DOHH2 (cell line): ENCODE data around the gene ZMIZ2.

Experiments
- H3F3A ChIP-seq: fragments of 200-600 bp; sonication (generic), shearing (Covaris generic); 2 replicates; pipeline ENCODE4 v1.6.0; 2016; ENCODE audit warnings: antibody characterized with exemption, mild to moderate bottlenecking; ENCODE audit not compliant: control insufficient read depth, insufficient read depth
- H3K27ac ChIP-seq: fragments of 200-600 bp; sonication (generic); 2 replicates; pipeline ENCODE4 v1.5.1; 2014; ENCODE audit warnings: low read depth, mild to moderate bottlenecking, low read length, moderate library complexity
- H3K27me3 ChIP-seq: fragments of 200-600 bp; sonication (generic); 2 replicates; pipeline ENCODE4 v1.6.1; 2014; ENCODE audit warnings: mild to moderate bottlenecking, low read length, mixed read lengths; ENCODE audit not compliant: control insufficient read depth
- H3K36me3 ChIP-seq: fragments of 200-600 bp; sonication (generic); 2 replicates; pipeline ENCODE4 v1.6.1; 2014; ENCODE audit warnings: mild to moderate bottlenecking, low read length, moderate library complexity, mixed read lengths; ENCODE audit not compliant: control insufficient read depth
- H3K4me1 ChIP-seq: fragments of 200-600 bp; sonication (generic); 2 replicates; pipeline ENCODE4 v1.6.1; 2014; ENCODE audit warnings: mild to moderate bottlenecking, low read length, mixed read lengths; ENCODE audit not compliant: control insufficient read depth
- H3K4me2 ChIP-seq: fragments of 200-600 bp; sonication (generic); 2 replicates; pipeline ENCODE4 v1.6.0; 2014; ENCODE audit warnings: mild to moderate bottlenecking, low read length, moderate library complexity
- H3K4me3 ChIP-seq: fragments of 200-600 bp; sonication (generic); 2 replicates; pipeline ENCODE4 v1.5.1; 2014; ENCODE audit warnings: mild to moderate bottlenecking, low read length, mixed read lengths
- H3K79me2 ChIP-seq: fragments of 200-600 bp; sonication (generic); 2 replicates; pipeline ENCODE4 v1.6.1; 2014; ENCODE audit warnings: mild to moderate bottlenecking, low read length, mixed read lengths; ENCODE audit not compliant: control insufficient read depth
- H3K9me2 ChIP-seq: fragments of 200-600 bp; sonication (generic); replicated peaks from 2 replicates; pipeline ENCODE4 v1.6.1; 2014; ENCODE audit warnings: mild to moderate bottlenecking, low read length, mixed read lengths; ENCODE audit not compliant: control insufficient read depth
- H3K9me3 ChIP-seq: fragments of 200-600 bp; sonication (generic); 2 replicates; pipeline ENCODE4 v1.6.1; 2014; ENCODE audit warnings: antibody characterized with exemption, low read length, mixed read lengths; ENCODE audit not compliant: control insufficient read depth, insufficient read depth
- H4K20me1 ChIP-seq: fragments of 200-600 bp; sonication (generic); 2 replicates; pipeline ENCODE4 v1.6.0; 2014; ENCODE audit warnings: low read depth, mild to moderate bottlenecking, antibody characterized with exemption, low read length, moderate library complexity; ENCODE audit not compliant: control insufficient read depth, insufficient read depth
- CTCF ChIP-seq: fragments of 200-600 bp; sonication (generic); IDR thresholded peaks from one replicate; pipeline ENCODE4 v1.5.1; 2014; ENCODE audit warnings: antibody characterized with exemption, mild to moderate bottlenecking, low read depth, low read length; ENCODE audit not compliant: poor library complexity, severe bottlenecking
- EZH2phosphoT487 ChIP-seq: fragments of 200-600 bp; sonication (generic); IDR thresholded peaks from 2 replicates; pipeline ENCODE4 v1.6.1; 2017; ENCODE audit warnings: borderline replicate concordance, mild to moderate bottlenecking, antibody characterized with exemption, low read length, moderate library complexity, mixed read lengths

The ZMIZ2 gene

GRCh38 chr7:44735403-44736165 is 13.1 kb upstream of the ZMIZ2 start:
- Histone ChIP-seq H3K27ac (no peak overlapping the region), H3K79me2 (no peaks in the 10 kb centered on the region), H3F3A (no peaks in the 10 kb centered on the region), H3K9me3 (no peaks in the 10 kb centered on the region), H4K20me1 (no peaks in the 10 kb centered on the region), H3K4me3 (no peak overlapping the region), H3K27me3 (peaks cover 12% of the 10 kb centered on the region), H3K36me3 (no peaks in the 10 kb centered on the region), H3K4me2 (no peak overlapping the region), H3K4me1 (no peaks in the 10 kb centered on the region), H3K9me2 (no peaks in the 10 kb centered on the region)
- TF ChIP-seq EZH2phosphoT487, result no peak
- TF ChIP-seq CTCF, result no peak

GRCh38 chr7:44736896-44737295 is 11.8 kb upstream of the ZMIZ2 start:
- no peaks in the 10 kb centered on the region for H3K4me1 ChIP-seq
- peaks cover 12% of the 10 kb centered on the region for H3K27me3 ChIP-seq
- H3K9me3 ChIP-seq, result no peaks in the 10 kb centered on the region
- H3K4me2 ChIP-seq, result no peak overlapping the region
- H3K4me3 ChIP-seq, result no peak overlapping the region
- no peak overlapping the region for H3K27ac ChIP-seq
- TF ChIP-seq EZH2phosphoT487 (no peak), CTCF (no peak)
- H3K9me2 ChIP-seq, result no peaks in the 10 kb centered on the region
- H3F3A ChIP-seq, result no peaks in the 10 kb centered on the region
- H3K79me2 ChIP-seq, result no peaks in the 10 kb centered on the region
- no peaks in the 10 kb centered on the region for H3K36me3 ChIP-seq
- no peaks in the 10 kb centered on the region for H4K20me1 ChIP-seq

- Histone ChIP-seq H3K79me2 (no peaks in the 10 kb centered on the region), H3K4me2 (no peak overlapping the region), H3K4me3 (no peak overlapping the region), H3K27me3 (peaks cover 9% of the 10 kb centered on the region), H3F3A (no peaks in the 10 kb centered on the region), H3K27ac (no peak overlapping the region), H3K36me3 (no peaks in the 10 kb centered on the region), H3K4me1 (no peaks in the 10 kb centered on the region), H3K9me2 (no peaks in the 10 kb centered on the region), H4K20me1 (no peaks in the 10 kb centered on the region), H3K9me3 (no peaks in the 10 kb centered on the region)
- no peak for TF ChIP-seq CTCF
These were observed 10.5 kb upstream of the ZMIZ2 start for GRCh38 chr7:44738051-44738723.
